GM18499 (cell line): Measurements from ENCODE around the gene BNIP3.
"Not testable (repeated sequence)": the region's sequence is repeated elsewhere in the genome, so short reads cannot be mapped to it uniquely, and the experiment has no call there.

ENCODE experiments used
- ATAC-seq: cut with Tn5 transposase; IDR thresholded peaks from one replicate; pipeline ENCODE4 v1.9.1; 2021; ENCODE audit warnings: moderate number of reproducible peaks; ENCODE audit not compliant: insufficient read depth, unreplicated experiment

Gene BNIP3

DNA sequence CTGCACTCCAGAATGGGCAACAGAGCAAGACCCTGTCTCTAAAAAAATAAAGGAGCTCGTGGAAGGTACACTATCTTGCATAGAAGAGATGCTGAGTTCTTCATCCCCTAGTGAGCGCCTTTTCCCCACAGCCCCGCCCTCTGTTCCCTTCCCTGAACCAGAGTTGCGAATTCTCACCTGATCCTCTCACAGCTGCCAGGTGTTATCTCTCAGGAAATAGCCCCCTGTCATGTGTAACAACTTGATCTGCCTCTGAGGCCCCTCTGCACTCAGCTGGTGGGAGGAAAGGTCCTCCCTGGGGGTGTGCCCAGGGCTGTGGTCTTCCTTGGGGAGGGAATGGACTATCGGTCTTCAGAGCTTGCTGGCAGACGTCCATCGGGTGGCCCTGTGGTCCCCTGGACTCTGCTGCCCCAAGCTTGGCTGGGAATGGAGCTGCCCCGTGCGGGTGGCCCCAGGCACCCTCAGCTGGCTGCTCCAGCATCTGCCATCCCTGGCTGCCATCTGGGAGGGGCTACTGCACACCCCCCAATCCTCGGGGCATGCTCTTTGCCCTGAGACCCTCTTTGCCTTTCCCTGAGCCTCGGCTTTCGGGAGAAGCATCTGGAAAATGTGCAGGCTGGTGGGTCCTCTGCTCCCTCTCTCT, 21.7 kb upstream of the BNIP3 start:
- ATAC-seq = no peak

DNA sequence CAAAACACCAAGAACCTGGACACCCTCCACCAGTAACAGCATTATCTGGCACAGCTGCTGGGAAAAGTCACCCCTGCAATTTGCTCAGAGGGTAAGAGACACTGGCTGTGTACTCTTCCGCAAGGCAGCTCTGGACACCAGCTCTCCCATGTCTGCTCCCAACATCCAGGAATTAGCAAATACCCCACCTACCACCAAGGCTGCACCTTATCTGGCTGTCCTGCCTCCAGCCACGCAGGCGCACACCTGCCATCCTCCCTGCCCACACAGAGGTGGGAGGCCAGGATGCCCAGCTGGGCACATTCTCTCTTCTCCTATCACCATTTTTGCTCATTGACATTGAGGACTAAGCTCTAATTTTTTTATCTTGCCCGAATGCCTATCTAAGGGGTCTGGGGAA, 20.3 kb upstream of the BNIP3 start:
- ATAC-seq = no peak

DNA sequence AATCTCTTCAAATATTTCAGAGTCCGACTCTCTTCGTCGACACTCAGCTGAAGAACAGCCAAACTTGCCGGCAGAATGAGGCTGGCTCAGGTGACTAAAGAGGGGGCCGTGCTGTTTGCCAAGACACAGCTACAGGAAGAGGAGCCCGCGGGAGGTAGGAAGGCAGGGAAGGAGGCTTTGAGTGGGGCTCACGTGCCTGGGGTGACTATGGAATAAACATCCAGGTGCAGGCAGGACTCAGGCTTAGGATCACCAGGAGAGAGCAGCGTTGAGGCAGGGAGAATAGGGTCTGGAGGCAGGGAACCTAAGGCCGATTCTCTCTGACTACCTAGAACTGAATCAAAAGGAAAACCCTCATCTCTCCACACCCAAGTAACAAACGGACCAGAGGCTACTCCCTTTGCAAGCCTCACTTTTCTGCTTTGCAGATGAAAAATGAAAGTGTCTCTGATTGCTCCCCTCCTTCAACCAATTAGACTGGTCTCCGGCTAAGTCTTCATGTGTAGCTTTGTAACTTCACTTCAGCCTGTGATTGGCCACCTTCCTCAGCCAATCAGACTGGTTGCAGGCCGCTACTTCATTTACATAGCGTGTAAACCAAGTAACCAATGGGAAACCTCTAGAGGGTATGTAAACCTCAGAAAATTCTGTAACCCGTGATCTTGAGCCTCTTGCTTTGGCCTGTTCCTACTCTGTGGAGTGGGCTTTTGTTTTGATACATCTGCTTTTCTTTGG, 19.7 kb upstream of the BNIP3 start:
- no peak for ATAC-seq

DNA sequence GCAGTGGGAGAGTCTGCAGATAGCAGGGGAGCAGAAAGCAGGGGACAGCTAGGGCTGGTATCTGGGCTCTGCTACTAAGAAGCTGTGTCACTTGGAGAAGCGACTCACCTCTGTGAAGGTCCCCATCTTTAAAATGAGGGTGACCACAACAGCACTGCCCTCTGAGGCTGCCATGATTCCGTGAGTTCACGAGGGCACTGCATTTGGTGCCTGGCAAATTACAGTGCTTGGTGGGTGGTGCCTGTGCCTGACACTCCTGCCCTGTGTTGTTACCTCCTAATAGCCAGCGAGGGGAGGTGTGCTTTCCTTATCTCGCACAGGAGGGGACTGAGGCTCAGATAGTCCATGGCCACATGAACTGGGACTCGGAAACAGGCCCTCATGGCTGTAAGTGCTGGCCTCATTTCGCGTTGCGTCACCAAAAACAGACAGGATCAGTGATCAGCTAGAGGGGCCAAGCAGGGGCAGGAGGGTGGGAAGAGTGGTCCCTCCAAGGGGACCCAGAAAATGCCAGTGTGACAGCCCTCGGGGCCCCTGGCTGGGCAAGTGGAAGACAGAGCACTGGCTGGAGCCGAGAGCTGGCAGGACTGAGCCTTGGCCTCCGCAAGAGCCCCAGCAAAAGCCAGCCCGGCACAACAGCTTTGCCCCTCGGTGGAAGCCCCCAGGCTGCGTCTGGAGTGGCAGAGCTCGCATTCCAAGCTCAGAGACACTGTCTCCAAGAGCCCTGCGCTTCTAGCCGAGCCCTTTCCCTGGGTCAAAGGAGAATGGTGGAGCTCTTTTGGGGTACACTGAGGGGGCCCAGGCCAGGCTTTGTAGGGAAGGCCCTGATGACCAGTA, 17.3 kb upstream of the BNIP3 start:
- no peak for ATAC-seq

DNA sequence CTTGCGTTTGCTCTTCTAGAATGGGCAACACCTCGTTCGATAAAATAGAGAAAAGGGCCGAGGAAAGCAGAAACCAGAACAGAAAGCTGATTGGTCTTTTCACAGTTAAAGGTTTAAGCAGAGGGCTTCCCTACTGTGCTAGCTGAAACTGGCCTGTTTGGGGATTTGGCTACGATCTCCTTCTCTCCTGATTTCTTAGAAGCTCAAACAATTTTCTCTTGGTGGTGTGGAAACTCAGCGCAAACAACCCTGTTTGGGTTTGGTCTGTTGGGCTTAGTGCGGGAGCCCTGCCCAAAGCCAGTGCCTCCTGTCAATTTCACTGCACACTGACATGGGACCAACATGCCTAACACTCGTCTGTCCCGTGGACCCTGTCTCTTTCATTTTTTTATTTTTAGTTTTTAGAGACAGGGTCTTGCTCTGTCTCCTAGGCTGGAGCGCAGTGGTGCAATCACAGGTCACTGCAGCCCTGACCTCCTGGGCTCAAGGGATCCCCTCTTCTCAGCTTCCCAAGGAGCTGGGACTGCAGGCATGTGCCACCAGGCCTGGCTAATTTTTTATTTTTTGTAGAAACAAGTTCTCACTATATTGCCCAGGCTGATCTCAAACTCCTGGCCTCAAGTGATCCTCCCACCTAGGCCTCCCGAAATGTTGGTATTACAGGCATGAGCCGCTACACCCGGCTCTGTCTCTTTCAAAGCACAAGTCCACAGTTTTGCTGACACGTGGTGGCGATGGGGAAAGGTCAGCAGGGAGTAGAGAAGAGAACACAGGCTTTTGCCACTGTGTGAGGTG, 16.5 kb upstream of the BNIP3 start:
- no peak for ATAC-seq

DNA sequence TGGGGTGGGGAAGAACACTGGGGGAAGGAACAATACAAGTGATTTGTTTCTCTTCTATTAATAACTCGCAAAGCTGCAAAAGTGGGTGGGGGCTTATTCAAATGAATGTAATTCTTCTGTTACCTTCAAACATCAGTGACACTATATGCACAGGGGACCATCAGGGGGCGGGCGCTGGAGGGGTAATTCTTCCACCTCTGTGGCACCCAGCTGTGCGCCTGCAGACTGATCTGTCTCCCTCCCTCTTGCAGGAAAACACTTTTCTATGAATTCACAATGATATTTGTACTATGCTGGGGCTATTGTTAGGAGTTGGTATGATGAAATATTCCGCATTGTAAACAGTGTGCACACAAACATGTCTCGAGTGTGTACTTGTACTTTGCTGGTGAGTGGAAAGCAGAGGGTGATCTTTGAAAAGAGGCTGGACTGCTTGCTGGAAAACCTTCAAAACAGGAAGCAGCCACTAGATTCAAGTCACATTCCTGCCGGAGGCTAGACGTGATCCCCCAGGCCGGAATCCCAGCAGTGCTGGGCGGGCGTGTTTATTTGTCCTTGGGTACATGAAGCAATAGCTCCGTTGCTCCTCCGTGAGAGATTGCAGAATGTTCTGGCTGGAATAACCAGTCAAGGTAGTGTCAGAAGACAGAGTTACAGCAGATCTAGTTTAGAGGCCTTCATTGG, 15.8 kb upstream of the BNIP3 start:
- ATAC-seq = no peak

DNA sequence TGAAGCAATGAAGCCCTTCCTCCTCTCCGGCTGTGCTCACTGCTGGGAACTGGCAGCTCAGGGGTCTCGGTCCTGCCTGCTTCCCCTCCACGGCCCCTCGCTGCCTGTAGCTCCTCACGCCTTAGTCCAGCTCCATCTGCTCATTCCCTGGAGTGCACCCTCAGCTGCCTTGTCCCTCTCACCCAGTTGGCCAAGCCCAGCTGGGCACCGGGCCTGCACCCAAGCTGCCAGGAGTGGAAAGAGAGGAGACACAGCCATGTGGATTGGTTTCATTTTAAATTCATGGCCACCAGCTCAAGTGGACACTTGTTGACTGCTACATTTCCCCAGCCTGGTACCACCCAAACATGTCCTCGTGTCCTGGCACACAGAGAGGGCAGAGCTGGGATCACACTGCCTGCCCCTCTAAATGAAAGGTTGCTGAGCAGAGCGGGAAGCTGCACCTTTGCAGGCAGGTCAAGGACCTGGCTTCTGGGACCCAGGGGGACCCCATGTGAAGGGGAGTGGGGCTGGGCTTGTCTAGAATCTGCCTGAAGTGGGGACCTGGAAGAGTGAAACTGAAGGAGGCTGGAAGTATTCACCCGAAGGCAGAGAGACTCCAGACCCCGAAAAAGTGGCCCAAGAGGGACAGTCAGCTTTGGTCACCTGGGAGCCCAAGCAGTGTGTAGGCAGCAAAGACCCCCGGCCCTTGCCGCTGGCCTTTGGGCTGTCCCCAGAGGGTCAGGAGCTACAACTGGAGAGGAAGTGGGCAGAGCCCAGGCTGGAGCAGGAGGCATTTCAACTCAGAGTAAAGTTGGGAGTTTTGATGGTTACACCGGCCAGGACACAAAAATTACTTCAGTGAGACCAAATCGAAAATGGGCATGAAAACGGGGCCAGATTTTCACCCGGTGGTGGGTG, 15.0 kb upstream of the BNIP3 start:
- no peak for ATAC-seq

DNA sequence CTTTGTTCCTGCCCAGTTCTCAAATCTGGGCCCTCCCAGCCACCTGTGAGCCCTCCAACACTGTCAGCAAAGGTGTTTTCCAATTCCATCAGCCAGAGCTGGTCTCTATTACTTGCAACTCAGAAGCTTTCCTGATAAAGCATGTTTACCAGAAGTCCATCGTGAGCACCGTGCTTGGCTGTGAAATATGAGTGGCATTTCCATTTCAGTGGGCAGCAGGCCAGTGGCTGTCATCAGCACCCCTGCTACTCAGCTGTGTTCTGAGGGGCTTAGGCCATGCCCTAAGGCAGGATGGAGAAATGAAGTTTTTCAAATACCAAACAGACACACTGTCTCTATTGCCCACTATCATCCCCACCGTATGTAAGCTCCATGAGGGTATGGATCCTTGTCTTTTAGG, 12.7 kb upstream of the BNIP3 start:
- ATAC-seq = no peak

DNA sequence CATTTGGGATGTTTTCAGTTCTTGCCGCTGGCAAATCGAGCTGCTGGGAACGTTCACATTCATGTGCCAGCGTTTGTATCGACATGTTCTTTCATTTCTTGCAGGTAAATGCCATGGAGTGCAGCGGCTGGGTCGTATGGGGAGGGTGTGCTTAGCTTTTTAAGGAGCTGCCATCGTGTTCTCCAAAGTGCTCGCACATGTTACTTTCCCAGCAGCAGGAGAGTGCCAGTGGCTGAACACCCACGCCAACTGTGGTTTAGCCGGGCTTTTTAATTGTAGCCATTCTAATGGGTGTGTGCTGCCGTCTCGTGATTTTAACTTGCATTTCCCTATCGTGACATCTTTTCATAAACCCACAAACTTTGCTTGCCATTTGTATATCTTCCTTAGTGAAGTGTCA, 11.6 kb upstream of the BNIP3 start:
- ATAC-seq = no peak

DNA sequence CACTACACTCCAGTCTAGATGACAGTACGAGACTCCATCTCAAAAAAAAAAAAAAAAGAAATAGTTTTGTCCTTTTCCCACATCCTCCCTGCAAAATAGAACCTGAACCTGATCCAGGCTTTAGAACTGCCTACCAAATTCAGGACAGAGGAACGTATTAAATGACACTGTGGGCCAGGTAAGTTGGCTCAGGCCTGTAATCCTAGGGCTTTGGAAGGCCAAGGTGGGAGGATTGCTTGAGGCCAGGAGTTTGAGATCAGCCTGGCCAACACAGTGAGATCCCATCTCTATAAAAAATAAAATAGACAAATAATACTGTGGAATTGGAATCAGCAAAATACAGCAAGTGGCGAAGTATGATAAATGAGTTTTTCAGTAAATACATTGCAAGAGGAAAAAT, 10.0 kb upstream of the BNIP3 start:
- ATAC-seq = no peak

DNA sequence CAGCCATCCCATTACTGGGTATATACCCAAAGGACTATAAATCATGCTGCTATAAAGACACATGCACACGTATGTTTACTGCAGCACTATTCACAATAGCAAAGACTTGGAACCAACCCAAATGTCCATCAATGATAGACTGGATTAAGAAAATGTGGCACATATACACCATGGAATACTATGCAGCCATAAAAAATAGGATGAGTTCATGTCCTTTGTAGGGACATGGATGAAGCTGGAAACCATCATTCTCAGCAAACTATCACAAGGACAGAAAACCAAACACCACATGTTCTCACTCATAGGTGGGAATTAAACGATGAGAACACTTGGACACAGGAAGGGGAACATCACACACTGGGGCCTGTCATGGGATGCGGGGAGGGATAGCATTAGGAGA, 6.1 kb upstream of the BNIP3 start:
- ATAC-seq = not testable (repeated sequence)

DNA sequence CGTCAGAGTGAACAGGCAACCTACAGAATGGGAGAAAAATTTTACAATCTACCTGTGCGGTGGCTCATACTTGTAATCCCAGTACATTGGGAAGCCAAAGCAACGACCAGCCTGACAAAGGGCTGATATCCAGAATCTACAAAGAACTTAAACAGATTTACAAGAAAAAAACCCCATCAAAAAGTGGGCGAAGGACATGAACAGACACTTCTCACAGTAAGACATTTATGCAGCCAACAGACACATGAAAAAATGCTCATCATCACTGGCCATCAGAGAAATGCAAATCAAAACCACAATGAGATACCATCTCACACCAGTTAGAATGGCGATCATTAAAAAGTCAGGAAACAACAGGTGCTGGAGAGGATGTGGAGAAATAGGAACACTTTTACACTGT, 5.6 kb upstream of the BNIP3 start:
- ATAC-seq = not testable (repeated sequence)

DNA sequence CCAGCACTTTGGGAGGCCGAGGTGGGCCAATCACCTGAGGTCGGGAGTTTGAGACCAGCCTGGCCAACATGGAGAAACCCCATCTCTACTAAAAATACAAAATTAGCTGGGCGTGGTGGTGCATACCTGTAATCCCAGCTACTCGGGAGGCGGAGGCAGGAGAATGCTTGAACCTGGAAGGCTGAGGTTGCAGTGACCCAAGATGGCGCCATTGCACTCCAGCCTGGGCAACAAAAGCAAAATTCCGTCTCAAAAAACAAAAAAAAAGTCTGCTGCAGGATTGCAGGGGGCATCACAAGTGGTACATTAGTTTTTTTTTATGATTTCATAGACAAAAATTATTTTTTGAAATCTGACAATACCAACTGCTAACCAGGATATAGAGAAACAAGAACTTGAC, 5.1 kb upstream of the BNIP3 start:
- not testable (repeated sequence) for ATAC-seq

DNA sequence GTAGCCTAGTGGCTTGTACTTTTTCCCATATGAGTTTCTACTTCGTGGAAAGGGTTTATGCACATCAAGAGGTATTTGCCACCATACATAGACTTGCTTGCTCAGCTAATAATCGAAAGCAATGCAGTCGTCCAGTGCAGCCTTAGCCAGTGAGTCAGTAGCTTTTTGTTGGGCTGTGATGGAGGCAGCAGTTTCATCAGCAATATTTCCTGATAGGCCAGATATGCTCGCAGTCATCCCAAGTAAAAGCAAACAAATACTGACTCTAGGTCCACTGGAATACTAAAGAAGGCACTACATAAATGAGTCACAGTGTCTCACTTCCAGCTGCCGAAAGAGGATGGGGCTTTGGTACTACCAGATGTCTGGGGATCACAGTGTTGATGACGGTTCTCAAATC, 2.1 kb upstream of the BNIP3 start:
- no peak for ATAC-seq

DNA sequence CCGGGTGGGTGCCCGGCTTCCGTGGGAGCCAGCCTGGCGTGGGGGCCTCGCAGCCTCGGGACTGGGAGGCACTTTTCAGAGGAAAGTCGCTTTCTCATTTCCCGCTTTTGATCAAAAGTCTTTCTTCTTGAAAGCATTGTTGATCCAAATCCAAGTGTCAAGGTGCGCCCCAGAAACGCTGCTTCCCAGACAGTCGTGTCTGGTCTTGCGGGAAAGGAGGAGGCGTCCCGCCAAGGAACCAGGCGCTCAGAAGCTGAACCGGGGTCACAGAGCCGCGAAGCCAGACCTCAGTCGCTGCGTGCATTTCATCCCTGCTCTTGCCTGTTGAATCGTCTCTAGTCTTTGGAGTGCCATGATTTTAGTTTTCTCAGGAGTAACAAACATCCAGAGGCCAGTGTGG, 1.1 kb upstream of the BNIP3 start:
- no peak for ATAC-seq

DNA sequence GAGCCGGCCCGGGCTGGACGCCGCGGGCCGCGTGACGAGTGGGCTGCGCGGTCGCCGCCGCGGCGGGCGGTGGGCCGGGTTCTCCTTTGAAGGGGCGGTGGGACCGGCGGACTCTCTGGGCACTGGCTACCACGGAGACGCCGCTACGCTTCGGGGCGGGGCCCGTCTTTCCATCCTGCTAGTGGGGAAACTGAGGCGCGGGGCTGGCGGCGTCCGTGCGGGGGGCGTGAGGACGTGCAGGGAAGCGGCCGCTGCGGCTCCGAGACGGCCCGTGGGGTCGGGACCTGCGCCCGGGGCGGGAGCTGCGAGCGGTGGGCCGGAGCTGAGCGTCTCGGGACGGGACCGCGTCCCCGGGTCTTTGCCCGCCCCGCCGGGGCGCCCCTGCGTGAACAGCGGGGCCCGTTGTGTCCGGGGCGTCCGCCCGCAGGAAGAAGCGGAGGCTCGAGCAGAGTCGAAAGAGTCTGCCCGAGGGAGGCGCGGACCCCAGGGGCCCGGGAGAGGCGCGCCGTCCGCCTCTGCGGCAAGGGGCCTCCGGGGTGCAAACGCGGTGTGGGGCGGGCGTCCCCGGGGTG, 548 bp upstream of the BNIP3 start:
- peak; percentile 21 for ATAC-seq

DNA sequence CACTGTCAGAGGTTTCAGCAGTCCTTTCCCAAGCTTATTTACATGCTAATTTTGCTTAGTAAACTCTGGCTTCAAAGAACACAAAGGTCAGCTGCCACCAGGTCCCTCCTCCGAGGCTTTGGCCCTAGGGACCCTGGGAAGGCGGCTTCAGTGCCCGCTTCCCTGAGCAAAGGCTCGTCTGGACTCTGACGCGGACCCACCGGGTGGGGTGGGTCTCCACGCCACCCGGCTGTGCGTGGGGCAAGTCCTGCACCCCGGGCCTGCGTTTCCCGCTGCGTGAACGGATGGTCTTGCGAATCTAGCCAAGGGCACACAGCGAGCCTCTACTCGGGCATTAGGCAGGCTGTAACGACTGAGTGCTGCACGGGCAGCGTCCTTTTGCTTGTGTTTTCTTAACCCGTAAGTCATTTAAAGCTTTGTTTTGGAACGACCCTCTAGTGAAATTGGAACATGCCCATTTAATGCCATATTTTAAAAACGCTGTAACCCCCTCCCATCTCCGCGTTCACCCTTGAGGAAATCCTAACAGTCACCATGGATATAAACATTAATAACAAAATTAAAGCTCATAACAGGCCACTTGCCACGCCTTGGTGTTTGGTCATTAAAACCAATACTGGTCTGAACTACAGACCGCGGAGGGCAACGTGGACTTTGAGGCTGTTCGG, 828 bp downstream of the BNIP3 start:
- ATAC-seq = no peak

DNA sequence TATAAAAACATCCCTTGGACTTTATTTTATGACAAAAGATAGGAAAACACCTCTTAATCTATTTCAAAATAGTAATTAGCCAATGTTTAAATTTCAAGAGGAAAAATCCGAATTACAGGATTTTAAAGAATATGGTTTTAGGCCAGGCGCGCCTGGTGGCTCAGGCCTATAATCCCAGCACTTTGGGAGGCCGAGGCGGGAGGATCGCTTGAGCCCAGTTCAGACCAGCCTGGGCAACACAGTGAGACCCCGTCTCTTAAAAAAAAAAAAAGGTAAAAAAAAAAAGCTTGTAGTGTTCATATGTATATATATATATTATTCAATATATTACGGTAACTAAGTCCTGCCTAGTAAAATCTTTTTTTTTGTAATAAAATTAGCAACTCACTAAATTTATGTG, 1.4 kb downstream of the BNIP3 start:
- ATAC-seq = no peak
